Fibroblast of upper back skin (primary cell): ENCODE measurements around the gene HNRNPLL.
A peak's percentile ranks its signal among the peaks of the same experiment; 100 is the strongest.
"Not testable (repeated sequence)": the region's sequence is repeated elsewhere in the genome, so short reads cannot be mapped to it uniquely, and the experiment has no call there.

Experiments used
- DNase-seq: peaks from one replicate; pipeline ENCODE4 v3.0.0-alpha.2; 2013

Gene HNRNPLL

DNA sequence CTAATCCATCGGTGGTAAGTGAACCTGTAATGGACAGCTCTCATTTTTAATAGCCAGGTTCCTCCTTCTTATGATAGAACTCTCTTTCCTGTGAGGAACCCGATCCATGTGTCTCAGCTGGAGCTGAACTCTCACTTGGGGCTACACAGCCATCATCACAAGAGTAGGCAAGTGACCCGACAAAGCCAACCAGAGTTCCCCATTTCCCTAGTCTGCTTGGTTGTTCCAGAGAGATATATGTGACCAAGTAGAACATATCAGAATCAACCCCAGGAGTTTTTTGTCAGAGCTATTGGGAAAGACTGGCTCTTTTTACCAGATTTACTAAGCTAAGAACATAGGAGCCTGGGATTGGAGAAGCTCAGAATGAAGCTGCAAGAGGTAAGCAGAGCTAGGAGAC is 14.6 kb upstream of the HNRNPLL start:
- DNase-seq, result no peak

DNA sequence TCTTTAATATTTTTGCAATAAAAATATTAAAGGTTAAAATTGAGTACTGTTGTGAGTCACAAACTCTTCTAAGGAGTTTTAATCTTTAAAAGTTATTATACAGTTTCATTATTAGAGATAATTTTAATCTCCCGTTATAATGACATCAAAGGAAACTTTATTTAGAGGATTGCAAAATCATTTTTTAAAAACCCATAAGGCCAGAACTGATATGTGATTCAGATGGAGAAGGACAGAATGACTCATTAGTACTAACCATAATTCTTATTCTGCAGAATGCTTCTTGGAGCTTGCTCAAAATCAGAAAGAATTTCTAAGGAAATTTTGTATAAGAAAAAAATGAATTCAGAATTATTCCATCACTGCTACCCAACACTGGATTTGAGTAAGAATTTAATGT is 12.5 kb upstream of the HNRNPLL start:
- peak; percentile 60 for DNase-seq

DNA sequence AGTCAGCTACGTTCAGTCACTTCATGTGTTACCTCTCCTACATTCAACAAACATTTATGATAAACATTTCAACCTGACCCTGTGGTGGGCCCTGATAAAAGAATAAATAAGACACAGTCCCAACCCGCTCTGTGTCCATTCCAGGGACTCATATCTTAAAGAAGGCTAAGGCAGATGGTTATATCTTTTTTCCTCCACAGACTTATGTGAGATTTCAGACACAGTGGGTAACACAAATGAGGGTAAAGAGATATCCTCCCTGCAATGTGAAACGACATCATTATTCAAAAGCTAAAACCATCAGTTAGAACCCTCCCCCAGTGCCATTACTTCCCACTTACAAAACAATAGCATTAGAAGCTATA is 11.1 kb upstream of the HNRNPLL start:
- DNase-seq, result no peak

- DNase-seq, result no peak
Observed at GRCh38 chr2:38613126-38613848, 10.6 kb upstream of the HNRNPLL start.

DNA sequence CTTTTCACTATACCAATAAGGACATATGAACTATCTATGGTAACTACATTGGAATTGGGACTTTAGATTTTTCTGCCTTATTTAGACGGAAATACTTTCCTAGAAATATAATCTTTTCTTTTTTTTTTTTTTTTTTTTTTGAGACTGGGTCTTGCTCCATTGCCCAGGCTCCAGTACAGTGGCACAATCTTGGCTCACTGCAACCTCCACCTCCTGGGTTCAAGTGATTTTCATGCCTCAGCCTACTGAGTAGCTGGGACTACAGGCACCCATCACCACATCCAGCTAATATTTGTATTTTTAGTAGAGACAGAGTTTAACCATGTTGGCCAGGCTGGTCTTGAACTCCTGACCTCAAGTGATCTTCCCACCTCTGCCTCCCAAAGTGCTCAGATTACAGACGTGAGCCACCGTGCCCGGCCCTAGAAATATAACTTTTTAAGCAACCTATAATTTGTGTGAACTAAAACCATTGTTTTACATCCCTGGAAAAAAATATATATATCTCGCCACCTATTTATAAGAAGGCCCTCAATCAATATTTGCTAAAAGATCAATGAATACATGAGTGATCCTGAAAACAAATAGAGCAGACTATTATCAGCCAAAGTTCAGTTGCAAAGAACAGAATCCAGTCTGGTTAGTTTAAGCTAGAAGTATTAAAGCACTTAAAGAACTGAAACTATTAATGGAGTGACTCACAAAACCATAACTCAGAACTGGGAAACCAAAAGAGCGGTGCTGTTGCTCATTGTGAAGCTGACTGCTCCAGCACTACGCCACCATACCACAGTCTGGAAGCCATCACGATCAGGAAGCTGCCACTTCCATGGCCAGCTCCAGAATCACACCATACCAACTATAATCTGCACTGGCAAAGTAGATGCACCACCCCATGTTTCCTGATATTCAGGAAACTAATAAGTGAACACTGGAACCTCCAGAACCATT is 8.4 kb upstream of the HNRNPLL start:
- DNase-seq, result peak; percentile 62

DNA sequence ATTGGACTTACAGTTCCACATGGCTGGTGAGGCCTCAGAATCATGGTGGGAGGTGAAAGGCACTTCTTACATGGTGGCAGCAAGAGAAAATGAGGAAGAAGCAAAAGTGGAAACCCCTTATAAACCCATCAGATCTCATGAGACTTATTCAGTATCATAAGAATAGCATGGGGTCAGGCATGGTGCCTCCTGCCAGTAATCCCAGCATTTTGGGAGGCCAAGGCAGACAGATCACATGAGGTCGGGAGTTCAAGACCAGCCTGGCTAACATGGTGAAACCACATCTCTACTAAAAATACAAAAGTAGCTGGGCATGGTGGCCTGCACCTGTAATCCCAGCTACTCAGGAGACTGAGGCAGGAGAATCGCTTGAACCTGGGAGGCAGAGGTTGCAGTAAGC is 6.5 kb upstream of the HNRNPLL start:
- DNase-seq, result not testable (repeated sequence)

GRCh38 chr2:38608755-38609154 is 6.0 kb upstream of the HNRNPLL start:
- DNase-seq, result no peak

GRCh38 chr2:38605298-38605830 is 2.6 kb upstream of the HNRNPLL start:
- no peak for DNase-seq

DNA sequence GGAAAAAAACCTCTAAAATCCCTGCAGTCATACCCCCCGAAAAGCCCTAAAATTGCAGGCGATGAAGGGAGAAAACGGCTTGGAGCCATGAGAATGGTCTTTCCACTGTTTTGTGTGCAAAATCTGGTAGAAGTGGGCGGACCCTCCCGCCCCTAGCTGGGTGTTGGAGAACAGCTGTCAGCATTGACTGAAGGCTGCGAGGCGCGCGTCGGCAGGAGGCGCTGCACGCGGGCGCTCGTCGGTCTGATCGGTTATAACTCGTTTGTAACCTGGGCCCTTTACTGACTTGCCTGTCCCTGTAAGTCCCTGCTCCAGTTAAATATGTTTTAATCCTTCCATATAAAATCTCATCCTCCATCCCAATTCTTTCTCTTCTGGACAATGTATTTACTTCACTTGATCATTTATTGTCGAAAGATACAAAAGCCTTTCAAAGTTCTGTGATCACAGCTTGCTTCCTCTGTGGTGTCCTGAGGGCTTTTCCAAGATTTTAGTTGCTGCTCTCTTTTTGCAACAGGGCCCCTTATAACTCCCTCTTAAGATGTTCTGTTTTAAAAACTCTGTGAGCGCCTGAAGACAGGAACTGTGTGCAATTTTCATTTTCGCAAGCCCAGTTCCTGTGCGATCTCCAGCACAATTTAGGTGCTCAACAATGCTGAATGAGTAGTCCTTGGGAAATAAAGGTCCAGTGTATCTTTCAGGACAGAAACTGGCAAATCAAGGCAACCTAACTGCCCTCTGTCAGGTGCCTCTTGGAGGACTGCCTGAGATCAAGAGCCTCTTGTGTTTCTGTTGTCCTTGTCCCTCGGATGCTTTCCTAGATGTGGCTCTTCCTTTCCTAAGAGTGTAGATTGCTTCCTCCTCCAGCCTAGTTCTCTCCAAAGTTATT is 918 bp upstream of the HNRNPLL start:
- peak; percentile 81 for DNase-seq

DNA sequence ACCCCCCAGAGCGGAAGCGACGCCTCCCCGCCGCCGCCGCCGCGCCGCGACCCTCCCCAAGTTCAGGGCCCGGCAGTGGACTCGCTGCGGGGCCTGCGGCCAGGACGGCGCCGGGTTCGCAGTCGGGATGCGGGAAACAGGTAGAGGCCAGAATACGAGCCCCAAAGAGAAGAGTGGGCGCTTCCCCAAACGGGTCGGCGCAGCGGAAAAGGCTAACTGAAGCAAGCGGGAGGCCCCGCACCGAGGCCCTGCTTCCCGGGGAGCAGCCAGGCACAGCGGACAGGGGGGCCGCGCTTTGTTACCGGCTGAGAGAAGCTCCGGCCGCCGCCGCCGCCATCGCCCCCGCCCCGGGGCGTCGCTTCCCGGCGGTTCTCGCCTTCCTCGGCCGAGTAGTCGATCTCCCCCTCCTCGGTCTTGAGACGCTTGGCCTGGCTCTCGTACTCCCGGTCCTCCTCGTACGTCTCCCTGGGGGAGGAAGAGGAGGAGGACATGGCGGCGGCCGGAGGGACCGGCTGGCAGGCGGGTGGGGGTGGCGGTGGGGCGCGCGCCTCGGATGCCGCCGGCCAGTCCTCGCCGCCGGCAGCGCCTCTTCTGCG is 494 bp downstream of the HNRNPLL start:
- DNase-seq, result no peak

DNA sequence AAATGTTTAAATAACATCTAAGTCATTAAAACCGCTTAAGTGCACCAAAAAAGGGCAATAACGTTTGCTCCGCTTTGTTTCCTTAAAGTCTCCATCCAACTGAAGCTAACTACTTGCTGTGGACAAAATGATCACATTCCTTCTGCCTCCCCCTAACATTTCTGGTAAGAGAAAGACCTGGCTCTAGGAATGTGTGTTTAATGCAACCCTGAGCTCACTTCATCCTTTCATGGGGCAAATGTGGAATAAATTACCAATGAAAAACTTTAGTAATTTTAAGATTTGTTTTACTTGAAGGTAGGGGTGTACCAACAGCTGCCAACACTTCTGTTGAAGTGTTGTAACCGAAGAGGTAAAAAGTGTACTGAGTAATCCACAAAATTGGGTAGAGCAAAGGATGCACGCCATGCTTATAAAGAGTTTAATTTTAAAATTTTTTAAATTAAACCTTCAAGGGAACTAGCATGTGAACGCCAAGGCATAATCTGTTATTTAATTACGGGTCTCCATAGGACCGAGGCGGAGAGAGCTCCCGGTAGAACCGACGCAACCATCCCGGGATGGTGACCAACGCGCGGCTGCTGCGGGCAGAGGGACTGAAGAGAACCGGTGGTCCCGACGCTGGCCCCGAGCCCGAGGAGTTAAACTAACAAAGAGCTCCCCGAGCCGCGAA is 1.1 kb downstream of the HNRNPLL start:
- peak; percentile 43 for DNase-seq

DNA sequence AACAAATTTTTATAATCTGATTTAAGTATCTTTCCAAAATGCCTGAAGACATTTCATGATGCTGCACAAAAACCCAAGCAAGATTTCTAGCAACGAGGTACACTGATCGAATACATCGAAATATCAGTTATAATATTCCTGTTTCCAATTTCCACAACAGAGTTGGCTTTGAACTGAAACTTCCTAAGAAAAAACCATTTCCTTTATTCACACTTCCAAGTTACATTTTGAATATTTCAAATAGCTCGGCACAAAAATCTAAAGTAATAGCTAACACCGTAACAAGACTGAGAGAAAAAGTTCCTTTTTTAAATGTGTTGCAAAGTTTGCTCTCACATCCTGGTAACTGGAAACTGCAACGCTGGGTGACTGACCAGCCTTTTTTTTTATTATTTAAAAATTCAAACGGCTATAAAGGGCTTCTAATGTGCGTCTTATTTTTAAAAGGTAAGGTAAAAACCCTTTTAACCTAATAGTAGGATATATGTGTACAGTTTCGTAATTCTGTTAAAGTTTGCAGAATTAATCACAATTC is 1.7 kb downstream of the HNRNPLL start:
- no peak for DNase-seq

DNA sequence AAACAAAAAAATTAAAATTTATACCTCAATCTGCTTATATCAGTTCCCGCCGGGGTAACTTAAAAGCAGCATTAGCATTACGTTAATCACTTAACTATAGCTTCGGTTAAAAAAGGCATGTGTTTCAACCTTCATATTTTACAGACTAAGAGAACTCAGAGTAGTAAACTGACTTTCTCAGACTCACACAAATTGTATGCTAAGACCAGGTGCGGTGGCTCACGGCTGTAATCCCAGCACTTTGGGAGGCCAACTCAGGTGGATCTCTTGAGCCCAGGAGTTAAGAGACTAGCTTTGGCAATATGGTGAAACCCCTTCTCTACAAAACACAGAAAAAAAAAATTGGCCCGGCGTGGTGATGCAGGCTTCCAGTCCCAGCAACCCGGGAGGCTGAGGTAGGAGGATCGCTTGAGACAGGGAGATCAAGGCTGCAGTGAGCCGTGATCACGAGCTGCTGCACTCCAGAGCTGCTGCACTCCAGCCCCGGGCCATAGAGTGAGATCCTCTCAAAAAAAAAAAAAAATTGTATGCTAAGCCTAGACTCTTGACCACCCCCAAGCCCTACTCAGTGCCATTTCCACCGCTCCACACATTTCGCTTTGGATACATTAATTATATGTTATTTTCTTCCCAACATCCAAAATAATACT is 2.4 kb downstream of the HNRNPLL start:
- DNase-seq, result no peak

GRCh38 chr2:38599706-38600105 is 3.0 kb downstream of the HNRNPLL start:
- DNase-seq, result no peak

DNA sequence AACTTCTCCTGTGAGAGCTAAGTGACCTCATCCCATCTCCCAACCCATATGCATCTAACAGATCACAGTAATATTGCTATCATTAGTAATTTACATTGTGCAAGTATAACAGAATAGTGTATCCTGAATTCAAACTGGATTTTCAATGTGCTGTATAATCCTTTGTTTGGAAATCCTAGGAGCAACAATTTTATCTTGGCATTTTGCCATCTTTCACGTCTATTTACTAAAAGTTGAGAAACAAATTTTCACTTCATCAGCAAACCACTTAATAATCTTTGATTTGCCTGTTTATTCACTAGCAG is 3.8 kb downstream of the HNRNPLL start:
- DNase-seq, result no peak

DNA sequence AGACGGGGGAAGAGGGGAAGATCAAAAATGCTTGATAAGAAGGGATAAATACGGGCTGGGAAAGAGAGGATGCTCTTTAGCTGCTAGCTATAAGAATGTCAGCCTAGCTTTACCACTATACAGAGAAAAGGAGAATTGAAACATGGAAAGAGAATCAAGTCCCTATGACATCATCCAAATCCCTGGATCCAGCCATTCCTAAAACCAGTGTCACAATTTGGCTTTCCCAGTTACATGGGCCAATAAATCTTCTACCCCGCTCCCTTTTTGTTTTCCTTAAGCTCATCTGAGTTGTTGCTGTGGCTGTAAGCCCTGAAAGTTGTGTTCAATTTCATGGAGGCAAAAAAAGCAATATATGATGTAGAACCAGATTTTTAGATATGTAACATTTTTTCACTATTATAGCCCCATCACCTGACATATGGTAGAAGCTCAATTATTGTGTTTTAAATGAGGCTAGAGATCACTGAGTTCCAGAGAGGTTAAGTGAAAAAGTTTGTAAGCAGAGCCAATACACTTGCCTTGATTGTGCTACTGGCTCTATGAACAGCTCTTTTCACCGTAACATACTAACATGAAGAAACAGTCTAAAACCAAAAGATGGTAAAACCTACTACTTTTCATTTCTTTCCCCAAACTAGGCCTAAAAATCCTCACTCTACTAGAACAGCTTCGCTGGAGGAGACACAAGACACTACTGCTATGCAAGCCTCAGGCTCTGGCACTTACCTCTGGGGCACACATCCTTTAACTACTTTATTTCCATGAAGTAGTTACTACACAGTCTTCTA is 4.3 kb downstream of the HNRNPLL start:
- DNase-seq, result peak; percentile 30

DNA sequence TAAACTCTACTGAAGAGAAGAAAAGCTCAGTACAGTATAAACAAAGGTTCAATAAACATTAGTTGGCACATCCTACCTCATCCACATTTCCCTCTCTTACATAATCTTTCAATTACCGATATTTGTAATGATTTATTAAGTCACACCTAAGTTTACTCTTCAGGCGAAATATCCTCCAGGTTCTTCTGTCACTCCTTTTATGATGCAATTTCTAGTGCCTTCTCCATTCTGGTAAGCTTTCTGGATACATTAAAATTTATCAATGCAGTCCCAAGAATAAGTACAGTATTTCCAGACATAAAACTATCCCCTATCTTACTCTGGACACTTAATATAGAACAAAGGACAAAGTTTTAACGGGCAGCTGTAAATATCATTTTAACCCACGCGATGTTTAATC is 5.6 kb downstream of the HNRNPLL start:
- DNase-seq, result no peak

DNA sequence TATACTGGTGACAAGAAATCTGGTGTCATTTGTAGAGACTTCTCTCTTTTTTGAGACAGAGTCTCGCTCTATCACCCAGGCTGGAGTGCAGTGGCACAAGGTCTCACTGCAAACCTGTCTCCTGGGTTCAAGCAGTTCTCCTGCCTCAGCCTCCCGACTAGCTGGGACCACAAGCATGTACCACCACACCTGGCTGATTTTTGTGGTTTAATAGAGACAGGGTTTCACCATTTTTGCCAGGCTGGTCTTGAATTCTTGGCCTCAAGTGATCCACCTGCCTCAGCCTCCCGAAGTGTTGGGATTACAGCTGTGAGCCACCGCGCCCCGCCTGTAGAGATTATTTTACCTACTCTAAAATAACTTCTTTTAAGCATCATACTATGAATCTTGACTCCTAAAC is 6.5 kb downstream of the HNRNPLL start:
- DNase-seq, result no peak

GRCh38 chr2:38592951-38593350 is 9.8 kb downstream of the HNRNPLL start:
- DNase-seq, result peak; percentile 57

DNA sequence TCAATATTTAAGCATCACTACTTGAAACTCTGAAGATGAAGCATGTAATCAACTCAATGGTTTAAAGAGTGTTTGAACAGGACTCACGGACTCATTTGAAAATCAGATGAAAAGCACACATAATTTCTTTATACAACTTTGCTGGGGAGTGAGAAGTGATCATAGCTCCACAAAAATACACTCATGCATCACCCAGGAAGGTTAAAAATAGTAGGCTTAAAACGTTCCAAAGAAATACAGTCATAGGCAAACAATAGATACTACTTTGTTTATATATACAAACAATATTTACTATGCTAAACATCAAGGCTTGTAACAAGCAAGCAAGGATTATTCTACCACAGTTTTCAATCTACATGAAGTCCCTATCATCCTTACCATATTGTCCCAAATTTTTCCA is 11.6 kb downstream of the HNRNPLL start:
- DNase-seq, result no peak
